22Rv1 (cell line): ENCODE measurements around the gene EFNB1.

Source experiments
- CTCF ChIP-seq: fragments of 450-650 bp; IDR thresholded peaks from 2 replicates; pipeline ENCODE4 v1.5.1; 2017; ENCODE audit warnings: mild to moderate bottlenecking
- ZFX ChIP-seq: fragments of 450-650 bp; IDR thresholded peaks from 2 replicates; pipeline ENCODE4 v1.6.1; 2017; ENCODE audit warnings: antibody characterized with exemption, borderline replicate concordance

- TF ChIP-seq CTCF (no peak), ZFX (no peak)
Observed at GRCh38 chrX:68842781-68843581, 14.2 kb downstream of the EFNB1 start.
